ENCODE measurements around the gene UCHL5.

Gene UCHL5, protein sequence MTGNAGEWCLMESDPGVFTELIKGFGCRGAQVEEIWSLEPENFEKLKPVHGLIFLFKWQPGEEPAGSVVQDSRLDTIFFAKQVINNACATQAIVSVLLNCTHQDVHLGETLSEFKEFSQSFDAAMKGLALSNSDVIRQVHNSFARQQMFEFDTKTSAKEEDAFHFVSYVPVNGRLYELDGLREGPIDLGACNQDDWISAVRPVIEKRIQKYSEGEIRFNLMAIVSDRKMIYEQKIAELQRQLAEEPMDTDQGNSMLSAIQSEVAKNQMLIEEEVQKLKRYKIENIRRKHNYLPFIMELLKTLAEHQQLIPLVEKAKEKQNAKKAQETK

DNA sequence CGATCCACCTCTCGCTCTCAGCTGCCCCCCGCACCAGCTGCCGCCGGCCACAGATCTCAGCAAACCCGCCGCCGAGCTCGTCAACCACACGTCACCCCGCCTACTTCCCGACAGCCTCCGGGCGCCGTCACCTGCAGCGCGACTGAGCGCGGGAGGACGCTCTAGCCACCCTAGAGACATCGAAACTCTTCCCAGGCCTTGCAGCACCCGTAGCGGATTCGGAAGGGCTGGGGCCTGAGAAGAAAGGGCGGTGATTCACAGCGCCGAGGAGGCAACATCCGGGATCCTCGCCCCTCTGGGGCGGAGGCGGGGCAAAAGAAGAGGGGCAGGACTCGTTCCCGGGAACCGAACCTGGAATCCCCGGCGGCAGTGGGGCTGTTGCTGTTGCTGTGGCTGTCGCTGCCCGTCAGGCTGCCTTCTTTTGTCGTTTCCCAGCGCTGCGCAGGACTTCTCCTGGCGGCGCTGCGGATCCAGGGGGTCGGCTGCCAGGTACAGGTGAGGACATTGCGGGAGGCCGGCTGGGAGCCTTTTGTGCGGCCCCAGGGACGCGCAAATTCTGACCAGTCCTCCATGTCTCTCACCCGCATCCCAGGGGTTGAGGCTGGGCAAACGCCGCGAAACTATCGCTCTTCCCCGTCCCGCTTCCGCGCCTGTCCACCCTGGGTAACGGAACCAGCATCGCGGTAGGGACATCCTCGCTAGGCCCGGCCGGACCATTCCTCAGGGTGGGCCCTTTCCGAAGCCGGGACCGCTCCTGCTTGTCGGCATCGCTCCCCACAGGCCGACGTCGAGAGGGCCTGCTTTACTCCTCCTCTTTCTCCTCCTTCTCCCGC lies at the start of gene UCHL5, which contains the start of gene RO60:
UCHL5 (minus strand) TSS at position 79 of the 833 bp plus-strand sequence. CDS start 100 bp downstream, outside the sequence.
RO60 (plus strand) TSS at position 331 of the 833 bp plus-strand sequence. CDS start 9,443 bp downstream, outside the sequence.
- FAIRE-seq, result peak; percentile 95
- peak; percentile 53 for DNase-seq (ENCODE audit: insufficient read length, low spot score)

DNA sequence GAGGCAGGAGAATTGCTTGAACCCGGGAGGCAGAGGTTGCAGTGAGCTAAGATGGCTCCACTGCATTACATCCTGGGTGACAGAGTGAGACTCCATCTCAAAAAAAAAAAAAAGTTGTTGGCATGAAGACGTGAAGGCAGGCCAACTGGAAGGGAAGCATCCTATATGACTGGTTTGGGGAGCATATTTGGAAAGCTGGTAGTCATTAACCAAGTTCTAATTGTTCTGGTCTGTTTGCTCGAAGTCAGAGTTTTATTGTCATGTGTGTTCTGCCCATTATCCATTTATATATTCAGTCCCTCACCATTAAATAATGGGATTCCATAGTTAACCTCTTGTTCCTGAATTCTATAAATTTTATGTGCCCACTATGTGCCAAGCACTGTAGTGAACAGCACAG lies 49.3 kb upstream of the UCHL5 start:
- FAIRE-seq (no peak), DNase-seq (ENCODE audit: insufficient read length, low spot score) (no peak)

DNA sequence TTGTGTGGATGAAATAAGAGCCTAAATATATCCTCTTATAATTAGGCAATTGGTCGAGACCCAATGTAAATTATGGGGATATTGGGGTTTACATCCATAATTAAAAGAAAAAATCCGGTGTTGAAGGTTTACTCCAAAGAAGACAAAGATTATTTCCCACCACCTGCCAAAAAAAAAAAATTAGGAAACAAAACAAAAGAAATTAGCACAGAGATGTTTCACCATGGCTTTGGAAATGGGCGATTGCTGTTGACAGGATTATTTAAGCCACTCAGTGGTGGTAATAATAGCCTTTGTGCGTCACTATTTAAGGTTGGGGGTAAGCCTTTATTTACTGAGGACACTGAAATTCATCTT lies 46.6 kb upstream of the UCHL5 start:
- FAIRE-seq, result no peak

DNA sequence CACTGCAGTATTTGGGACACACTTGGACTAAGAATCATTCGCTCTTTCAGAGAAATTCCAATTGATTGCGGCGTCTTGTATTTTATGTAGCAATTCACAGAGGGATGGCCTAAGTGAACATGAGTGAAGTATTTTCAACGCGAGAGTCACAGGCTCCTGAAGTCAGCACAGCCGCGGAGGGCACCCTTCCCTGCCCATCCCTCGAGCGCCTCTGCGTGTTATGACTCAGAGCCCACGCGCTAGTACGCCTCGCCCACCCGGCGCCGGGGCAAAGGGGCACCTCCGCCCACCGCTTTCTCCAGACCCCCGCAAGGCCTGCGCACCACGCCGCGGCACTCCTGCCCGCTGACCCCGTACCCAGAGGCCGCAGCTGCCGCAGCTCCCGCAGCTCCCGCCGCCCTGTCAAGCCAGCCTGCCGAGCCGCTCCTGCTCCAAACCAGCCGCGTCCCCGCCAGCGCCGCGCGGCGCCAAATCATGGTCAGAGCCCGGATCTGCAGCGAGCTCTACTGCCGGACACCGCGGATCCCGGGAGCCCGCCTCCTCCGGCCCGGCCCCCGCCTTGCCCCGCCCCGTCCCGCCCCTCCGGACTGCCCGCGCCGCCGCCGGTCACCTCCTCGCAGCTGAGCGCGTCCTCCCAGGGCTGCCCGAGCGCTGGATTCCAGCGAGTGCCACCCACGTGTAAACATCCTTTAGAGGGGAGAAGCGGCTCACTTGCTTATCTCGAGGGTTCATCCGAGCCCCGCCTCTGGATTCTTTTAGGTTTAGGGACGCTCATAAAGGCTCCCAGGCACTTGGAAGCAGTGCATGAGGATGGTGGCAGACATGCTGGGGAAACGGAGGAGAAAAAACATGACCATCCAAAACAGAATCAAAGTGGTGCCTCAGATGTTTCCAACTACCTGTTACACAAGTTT lies 46.0 kb upstream of the UCHL5 start, which contains the start of gene GLRX2:
GLRX2 (minus strand) TSS at position 508 of the 914 bp plus-strand sequence; CDS start at position 476, 32 bp downstream.
- peak; percentile 83 for DNase-seq (ENCODE audit: insufficient read length, low spot score)
- FAIRE-seq, result peak; percentile 59

More for the DNA sequence above, 46.6 kb upstream of the UCHL5 start:
- DNase-seq (ENCODE audit: insufficient read length, low spot score), result no peak

DNA sequence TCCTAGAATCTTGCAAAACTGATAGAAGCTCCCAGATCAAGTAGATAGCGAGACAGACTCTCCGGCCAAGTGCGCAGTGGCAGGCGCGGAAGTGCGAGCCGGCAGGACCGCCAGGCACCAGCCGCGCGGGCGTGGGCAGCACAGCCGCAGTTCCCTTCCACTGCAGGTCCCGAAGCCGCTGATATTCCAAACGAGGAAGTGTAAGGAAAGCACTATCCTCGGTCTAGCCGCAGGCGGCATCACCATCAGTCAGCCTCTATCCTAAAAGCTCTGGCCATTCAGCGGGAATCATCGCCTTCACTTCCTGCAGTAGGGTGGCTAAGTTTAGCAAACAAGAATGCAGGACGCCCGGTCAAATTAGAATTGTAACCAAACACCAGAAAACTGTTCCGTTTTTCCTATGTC lies 45.3 kb upstream of the UCHL5 start:
- DNase-seq (ENCODE audit: insufficient read length, low spot score), result no peak
- peak; percentile 59 for FAIRE-seq

DNA sequence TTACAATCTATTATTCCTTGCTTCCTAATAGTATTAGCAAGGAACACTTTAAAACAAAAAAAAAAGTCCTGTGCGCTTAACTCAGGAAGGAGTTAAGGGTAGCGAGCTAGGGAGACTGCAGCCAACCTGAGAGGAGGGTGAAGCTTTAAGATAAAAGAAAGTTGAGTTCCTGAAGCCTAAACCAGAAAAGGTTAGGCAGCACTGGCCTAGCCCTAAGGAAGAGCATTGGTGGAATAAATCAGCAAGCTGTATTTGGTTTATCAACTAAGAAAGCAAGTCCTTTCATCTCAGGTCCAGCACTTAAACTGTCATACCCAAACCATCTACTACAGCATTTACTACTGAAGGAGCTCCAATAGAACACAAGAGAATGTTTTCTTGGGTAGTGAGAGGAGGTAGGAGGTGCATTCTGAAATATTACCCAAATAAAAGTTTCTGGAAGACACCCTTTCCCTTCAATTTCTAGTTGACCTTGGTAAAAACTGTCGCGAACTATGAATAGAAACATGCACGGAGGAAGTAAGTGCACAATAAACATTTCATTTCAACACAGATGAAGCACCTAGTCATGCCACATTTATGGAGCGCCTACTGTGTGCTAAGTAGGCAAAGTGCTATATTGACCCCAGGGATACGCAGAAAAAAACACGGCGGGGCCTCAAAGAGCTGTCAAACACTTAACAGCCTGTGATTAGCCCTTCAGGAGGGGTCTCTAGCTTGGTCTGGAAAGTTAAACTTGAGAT lies 44.8 kb upstream of the UCHL5 start:
- FAIRE-seq (no peak), DNase-seq (ENCODE audit: insufficient read length, low spot score) (no peak)

DNA sequence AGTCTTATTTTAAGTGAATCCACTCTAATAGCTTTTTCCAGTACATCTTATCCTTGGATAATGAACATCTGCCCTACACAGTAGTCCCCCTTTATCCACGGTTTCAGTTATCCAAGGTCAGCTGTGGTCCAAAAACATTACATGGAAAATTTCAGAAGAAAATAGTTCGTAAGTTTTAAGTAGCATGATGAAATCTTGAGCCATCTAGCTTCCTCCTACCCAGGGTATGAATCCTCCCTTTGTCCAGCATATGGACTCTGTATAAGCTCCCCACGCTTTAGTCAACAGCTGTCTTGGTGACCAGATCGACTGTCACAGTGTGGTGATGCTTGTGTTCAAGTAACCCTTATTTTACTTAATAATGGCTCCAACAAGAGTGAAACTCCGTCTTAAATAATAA lies 43.5 kb upstream of the UCHL5 start:
- FAIRE-seq (no peak), DNase-seq (ENCODE audit: insufficient read length, low spot score) (no peak)

DNA sequence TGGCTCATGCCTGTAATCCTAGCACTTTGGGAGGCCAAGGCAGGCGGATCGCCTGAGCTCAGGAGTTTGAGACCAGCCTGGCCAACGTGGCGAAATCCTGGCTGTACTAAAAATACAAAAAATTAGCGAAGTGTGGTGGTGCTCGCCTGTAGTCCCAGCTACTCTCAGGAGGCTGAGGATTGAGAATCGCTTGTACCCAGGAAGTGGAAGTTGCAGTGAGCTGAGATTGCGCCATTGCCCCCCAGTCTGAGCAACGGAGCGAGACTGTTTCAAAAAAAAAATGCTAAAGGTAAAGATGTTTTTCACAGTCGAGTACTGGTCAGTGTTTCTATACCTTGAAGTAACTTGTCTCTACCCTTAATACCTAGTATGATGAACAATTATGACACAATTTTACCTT lies 35.0 kb upstream of the UCHL5 start:
- DNase-seq (ENCODE audit: insufficient read length, low spot score) (no peak), FAIRE-seq (no peak)

DNA sequence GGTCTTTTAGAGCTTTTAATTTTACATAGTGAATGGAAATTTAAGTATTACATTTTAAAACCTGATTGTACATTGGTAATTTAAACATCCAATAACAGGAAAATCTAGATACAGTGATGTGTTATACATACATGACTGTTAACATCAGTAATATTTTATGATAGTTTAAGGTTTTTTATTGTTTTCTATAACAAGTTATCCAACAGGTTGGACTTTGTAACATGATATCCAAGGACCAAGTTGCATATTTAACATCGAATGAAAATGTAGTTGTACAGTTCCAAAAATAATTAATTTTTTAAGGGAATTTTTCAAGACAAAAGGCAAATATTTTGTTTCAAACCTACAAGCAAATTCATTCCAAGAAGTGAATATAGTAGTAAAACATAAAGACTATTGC lies 31.7 kb upstream of the UCHL5 start:
- DNase-seq (ENCODE audit: insufficient read length, low spot score), result no peak
- FAIRE-seq, result no peak

DNA sequence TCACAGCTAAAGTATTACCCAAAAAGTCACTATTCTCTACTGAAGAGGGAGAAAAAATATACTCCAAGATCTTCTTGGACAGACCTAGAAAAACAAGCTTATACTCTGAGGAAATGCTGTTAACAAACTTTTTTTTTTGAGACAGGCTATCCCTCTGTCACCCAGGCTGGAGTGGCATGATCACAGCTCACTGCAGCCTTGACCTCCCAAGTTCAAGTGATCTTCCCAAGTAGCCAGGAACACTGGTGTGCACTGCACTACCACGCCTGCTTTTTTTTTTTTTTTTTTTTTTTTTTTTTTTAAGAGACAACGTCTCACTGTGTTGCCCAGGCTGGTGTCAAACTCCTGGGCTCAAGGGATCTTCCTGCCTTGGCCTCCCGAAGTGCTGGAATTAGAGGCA lies 28.7 kb upstream of the UCHL5 start:
- FAIRE-seq (no peak), DNase-seq (ENCODE audit: insufficient read length, low spot score) (no peak)

DNA sequence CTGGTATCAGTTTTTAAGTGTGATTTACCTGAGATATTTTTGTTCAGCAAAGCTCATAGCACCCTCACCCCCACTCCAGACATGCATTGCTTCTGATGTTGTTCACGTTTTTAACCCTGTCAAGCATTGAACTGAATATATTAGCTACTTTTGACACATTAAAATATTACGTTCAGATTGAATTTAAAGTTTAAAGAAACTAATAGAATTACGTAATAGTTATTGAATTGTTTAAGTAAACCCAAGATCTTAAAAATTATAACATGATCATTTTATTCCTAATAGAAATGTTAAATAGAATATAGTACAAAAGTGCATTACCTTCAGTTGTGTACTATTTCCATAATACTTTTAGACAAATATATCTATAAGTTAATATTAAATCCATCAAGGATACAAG lies 27.2 kb upstream of the UCHL5 start:
- DNase-seq (ENCODE audit: insufficient read length, low spot score), result no peak
- no peak for FAIRE-seq

DNA sequence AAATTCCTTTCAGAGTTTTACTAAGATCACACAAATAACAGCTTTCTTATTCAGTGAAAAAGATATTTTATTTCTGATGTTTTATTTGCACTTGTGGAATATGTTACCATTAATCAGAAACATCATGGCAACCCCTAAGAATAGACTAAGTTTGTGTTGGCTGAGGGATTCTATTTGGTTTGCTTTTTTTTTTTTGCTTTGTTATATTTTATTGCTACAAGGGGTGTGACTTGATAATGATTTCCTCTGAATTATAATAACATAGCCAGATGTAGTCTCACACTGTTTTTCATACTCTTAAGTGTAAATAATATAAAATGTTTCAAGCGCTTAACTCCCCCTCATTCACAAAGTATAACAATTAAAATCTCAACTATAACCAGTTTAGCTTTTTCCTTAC lies 26.1 kb upstream of the UCHL5 start:
- peak; percentile 48 for FAIRE-seq
- DNase-seq (ENCODE audit: insufficient read length, low spot score), result no peak

DNA sequence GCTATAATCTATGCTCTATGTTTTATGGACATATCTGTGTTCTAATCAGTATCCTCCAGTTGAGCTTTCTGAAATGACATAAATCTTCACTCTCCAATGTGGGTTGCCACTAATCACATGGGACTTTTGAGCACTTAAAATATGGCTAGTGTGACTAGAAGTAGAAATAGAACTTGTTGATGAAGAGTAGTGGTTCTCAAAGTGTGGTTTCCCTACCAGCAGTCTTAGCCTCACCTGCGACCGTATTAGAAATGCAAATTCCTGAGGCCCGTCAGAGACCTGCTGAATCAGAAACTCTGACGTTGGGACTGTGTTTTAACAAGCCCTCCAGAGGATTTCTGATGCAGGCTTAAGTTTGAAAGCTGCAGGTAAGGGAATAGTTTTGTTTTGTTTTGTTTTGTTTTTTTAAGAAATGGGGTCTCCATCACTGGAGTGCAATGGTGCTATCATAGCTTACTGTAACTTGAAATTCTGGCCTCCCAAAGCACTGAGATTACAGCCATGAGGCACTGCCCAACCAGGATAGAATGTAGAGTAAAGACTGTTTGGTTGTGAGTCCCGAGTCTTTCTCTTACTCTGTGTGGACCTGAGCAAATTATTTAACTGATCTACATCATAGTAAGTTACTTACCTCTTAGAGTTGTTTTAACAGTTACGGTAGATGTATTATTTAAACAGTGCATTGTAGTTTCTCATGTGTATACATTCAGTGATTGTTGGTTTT lies 24.4 kb upstream of the UCHL5 start:
- no peak for FAIRE-seq

DNA sequence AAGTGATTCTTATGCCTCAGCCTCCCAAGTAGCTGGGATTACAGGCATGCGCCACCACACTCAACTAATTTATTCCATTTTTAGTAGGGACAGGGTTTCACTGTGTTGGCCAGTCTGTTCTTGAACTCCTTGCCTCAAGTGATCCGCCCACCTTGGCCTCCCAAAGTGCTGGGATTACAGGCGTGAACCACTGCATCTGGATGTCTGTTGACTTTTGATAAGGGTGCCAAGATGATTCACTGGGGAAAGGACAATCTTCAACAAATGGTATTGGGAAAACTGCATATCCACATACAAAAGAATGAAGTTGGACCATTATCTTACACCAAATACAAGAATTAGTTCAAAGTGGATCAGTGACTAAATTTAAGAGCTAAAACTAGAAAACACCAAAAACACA lies 20.0 kb upstream of the UCHL5 start:
- DNase-seq (ENCODE audit: insufficient read length, low spot score) (no peak), FAIRE-seq (no peak)

More for the DNA sequence above, 24.4 kb upstream of the UCHL5 start:
- no peak for DNase-seq (ENCODE audit: insufficient read length, low spot score)

DNA sequence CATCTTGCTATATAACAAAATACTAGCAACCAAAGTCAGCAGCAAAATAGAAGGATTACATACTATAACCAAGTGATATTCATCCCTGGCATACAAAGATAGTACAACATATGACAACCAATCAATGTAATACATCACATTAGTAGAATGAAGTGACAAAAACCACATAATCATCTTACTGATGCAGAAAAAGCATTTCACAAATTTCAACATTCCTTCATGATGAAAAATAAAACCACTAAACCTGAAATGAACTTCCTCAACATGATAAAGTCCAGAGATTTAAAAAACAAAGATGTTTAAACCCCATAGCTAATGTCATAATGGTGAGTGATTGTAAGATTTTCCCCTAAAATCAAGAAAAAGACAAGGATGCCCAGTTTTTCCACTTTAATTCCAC lies 18.8 kb upstream of the UCHL5 start:
- DNase-seq (ENCODE audit: insufficient read length, low spot score) (no peak), FAIRE-seq (no peak)

DNA sequence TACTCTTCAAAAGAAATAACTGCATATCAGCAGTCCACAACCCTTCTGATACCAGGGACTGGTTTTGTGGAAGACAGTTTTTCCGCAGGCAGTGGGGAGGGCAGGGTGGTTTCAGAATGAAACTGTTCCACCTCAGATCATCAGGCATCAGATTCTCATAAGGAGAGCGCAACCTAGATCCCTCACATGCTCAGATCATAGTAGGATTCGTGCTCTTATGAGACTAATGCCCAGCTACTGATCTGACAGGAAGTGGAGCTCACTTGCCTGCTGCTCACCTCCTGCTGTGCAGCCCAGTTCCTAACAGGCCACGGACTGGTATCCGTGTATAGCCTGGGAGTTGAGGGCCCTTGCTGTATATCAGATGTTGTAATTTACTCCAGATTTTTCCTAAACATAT lies 11.8 kb upstream of the UCHL5 start:
- no peak for DNase-seq (ENCODE audit: insufficient read length, low spot score)
- peak; percentile 37 for FAIRE-seq

DNA sequence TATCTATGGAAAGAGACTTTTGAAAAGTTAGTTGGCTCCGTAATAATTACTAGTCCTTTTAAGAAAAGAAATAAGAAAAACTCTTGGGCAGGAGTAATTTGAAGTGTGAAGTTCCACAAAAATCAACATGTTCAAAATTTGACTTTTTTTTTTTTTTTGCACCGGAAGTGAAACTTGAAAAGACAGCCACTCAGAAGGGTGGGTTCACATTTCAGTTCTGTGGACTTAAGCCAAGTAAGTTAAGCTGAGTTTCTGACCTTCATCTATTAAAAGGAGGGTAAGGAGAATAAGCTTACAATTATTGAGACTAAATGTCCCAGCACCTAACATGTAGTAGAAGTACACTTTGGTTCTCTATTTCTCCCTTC lies 11.2 kb upstream of the UCHL5 start:
- peak; percentile 82 for FAIRE-seq
- DNase-seq (ENCODE audit: insufficient read length, low spot score), result no peak

DNA sequence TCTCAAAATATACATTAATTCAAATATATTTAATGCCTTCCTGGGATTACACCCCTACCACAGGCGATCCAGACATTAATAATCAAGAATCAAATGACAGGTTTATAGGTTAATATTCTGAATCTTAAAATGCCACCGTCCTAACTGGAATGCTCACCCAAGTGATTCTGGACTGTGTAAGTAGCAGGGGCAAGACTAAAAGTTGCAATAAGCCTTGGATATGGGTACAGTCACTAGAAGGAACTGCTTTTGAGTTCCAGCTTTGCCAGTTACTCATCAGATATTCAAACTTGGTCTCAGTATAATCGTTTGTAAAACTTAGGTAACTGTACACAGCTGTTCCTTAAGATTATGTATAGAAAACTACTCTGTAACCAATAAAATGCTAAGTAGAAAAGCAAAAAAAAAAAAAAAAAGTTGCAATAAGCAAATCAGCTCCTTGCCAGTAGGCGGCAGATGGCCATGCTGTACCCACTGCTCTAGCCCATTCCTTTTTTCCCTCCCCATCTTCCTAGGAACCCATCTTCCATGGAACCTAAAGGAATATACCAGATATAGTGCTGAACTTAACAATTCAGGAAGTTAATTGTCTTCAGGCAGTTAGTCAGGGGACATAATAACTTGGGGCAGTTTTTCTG lies 10.7 kb upstream of the UCHL5 start:
- DNase-seq (ENCODE audit: insufficient read length, low spot score) (no peak), FAIRE-seq (peak; percentile 48)

DNA sequence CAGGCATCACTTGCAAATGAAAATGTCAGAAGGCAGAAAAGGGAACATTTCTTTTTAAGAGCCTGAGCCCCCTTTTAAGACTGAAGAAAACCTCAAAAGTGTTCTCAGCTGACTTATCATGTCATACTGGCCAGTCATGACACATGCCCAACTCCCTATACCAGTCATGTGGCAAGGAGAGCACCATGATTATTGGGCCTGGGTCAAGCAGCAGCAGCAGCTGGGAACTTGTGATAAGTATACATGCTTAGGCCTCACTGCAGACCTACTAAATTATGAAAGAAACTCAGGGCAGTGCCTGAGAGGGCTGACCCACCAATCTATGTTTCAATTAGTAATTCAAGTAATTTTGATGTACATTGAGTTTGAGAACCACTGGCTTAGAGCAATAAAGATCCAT lies 8.9 kb upstream of the UCHL5 start:
- FAIRE-seq, result peak; percentile 35
- DNase-seq (ENCODE audit: insufficient read length, low spot score), result no peak
